Tibial nerve (tissue), 3 donors: ENCODE data around the gene PPHLN1.

Source experiments
- POLR2A ChIP-seq, 2 donors: fragments of 450-650 bp; IDR thresholded peaks; one replicate each; pipeline ENCODE4 v1.6.1; 2017; ENCODE audit warnings: antibody characterized with exemption in 2 of 2, mild to moderate bottlenecking in 2 of 2, moderate library complexity in 2 of 2
- TF ChIP-seq, protein P1 (sequence below), 5 experiments: fragments of 200-600 bp in 3 of 5; fragments of 450-650 bp in 2 of 5; sonication (generic) in 3 of 5; IDR thresholded peaks; one replicate each; pipeline ENCODE4 v1.5.1; 2016 to 2019; ENCODE audit warnings: antibody characterized with exemption in 5 of 5, mild to moderate bottlenecking in 3 of 5, moderate library complexity in 2 of 5

DNA sequence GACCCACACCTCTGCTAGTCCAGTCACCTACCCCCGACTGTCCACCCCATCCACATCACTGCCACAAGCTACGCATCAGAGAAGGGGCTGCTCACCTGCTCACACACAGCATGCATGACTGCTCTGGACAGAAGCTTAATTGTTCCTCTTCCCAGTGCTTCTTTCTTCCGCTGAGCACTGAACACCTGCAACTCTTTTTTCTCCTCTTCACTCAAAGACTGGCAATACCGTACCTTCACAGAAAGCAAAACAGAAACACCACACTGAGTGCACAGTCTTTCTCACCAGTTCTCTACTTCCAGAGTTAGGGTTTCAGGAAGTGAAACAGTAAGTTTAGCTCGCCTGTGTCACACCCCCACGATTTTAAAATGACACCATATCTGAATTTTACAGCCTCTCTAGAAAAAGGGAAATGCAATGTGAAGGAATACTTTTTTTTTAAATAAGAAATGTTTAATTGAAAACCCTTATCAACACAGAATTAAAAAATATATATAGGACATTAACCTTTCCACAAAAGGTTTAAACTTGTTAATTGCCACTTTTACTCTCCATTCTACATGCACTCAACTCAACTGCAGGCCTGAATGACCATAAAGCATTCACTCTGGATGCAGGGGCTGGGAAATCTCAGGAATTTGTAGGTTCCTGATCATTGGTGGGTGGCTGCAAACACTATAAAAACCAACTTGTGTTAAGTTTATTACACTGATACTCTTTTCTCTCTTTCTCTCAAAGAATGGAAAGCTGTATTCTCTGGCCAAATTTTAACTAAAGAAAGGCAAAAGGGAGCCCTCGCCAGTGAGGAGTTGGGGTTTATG, 143.6 kb downstream of the PPHLN1 start:
- TF ChIP-seq POLR2A (IDR thresholded peaks at IDR 0.05) = no peak
- TF ChIP-seq, protein P1, sequence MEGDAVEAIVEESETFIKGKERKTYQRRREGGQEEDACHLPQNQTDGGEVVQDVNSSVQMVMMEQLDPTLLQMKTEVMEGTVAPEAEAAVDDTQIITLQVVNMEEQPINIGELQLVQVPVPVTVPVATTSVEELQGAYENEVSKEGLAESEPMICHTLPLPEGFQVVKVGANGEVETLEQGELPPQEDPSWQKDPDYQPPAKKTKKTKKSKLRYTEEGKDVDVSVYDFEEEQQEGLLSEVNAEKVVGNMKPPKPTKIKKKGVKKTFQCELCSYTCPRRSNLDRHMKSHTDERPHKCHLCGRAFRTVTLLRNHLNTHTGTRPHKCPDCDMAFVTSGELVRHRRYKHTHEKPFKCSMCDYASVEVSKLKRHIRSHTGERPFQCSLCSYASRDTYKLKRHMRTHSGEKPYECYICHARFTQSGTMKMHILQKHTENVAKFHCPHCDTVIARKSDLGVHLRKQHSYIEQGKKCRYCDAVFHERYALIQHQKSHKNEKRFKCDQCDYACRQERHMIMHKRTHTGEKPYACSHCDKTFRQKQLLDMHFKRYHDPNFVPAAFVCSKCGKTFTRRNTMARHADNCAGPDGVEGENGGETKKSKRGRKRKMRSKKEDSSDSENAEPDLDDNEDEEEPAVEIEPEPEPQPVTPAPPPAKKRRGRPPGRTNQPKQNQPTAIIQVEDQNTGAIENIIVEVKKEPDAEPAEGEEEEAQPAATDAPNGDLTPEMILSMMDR (IDR thresholded peaks at IDR 0.05) = no peak
